Heart right ventricle (tissue), 16 donors: Measurements from ENCODE around the gene SUSD4. TPM values are rescaled to one million over a fixed set of nuclear protein-coding genes. Genes with fewer than 3 reads are reported as not detected.

Experiments
- ATAC-seq, 8 donors: fragments of 200-7000 bp; cut with Tn5 transposase; one replicate each; pipeline ENCODE4 v1.9.1; 2020; ENCODE audit warnings: mild to moderate bottlenecking in 8 of 8, moderate library complexity in 8 of 8, moderate number of reproducible peaks in 1 of 8
- DNase-seq, 2 donors: peaks; one replicate each; pipeline ENCODE4 v3.0.0-alpha.2; 2020
- H3K27ac ChIP-seq, 10 donors: fragments of 200-600 bp; sonication (generic) in 2 of 10; one replicate each; pipeline versions ENCODE4 v1.5.0 to v1.8.0; 2020 to 2022; ENCODE audit warnings: mild to moderate bottlenecking in 3 of 10
- H3K27me3 ChIP-seq, 7 donors: fragments of 200-600 bp; one replicate each; pipeline ENCODE4 v1.8.0; 2021 to 2022; ENCODE audit warnings: mild to moderate bottlenecking in 2 of 7
- H3K36me3 ChIP-seq, 9 donors: fragments of 200-600 bp; sonication (generic) in 1 of 9; one replicate each; pipeline versions ENCODE4 v1.5.0 to v1.8.0; 2020 to 2022; ENCODE audit warnings: mild to moderate bottlenecking in 2 of 9
- H3K4me1 ChIP-seq, 9 donors: fragments of 200-600 bp; sonication (generic) in 1 of 9; one replicate each; pipeline versions ENCODE4 v1.5.0 to v1.8.0; 2020 to 2022; ENCODE audit warnings: mild to moderate bottlenecking in 4 of 9
- H3K4me3 ChIP-seq, 10 donors: fragments of 200-600 bp; sonication (generic) in 2 of 10; one replicate each; pipeline versions ENCODE4 v1.5.0 to v1.8.0; 2020 to 2022; ENCODE audit warnings: mild to moderate bottlenecking in 7 of 10, moderate library complexity in 2 of 10
- H3K9me3 ChIP-seq, 11 donors: fragments of 200-600 bp in 10 of 11; sonication (generic) in 2 of 11; one replicate each; pipeline versions ENCODE4 v1.5.0 to v1.8.0; 2013 to 2022; ENCODE audit warnings: mild to moderate bottlenecking in 2 of 11, control low read depth in 1 of 11, moderate library complexity in 1 of 11
- CTCF ChIP-seq, 9 donors: fragments of 200-600 bp; sonication (generic) in 2 of 9; IDR thresholded peaks; one replicate each; pipeline versions ENCODE4 v1.5.0 to v1.8.0; 2021 to 2022; ENCODE audit warnings: antibody characterized with exemption in 9 of 9, mild to moderate bottlenecking in 5 of 9, moderate library complexity in 1 of 9
- WGBS, 2 donors: extraction: QIAGEN DNeasy Blood & Tissue Kit; methylation state at CpG; one replicate each; pipeline ENCODE4 v1.1.7; 2013; ENCODE audit warnings: inconsistent platforms in 1 of 2; 5-methylcytosine and 5-hydroxymethylcytosine counted together
- intact Hi-C, 10 donors: fragments of 100-400 bp; cut with DNase I; formaldehyde crosslinking; loops; one replicate each; pipeline versions ENCODE4 v1.11.1 to v1.14.2; 2022
- polyA plus RNA-seq, 2 donors: library from polyadenylated mRNA; stranded (reverse); fragments of 200-250 nt; gene quantifications; one replicate each; pipeline ENCODE4 v1.2.3, GENCODE V29; 2013
- total RNA-seq, 10 donors: library from RNA; stranded (reverse); fragmentation: NEBNext Ultra II Directional in 3 of 10; extraction: Animal tissue kit (Norgen Biotek cat#: 25700) in 3 of 10; gene quantifications; one replicate each; pipeline versions ENCODE4 v1.2.1 to v1.2.4, GENCODE V29; 2021 to 2023
- donor health status: Arrhythmogenic right ventricular cardiomyopathy.
- donor health status: ischemic (EF 13 %, LVEDD 7.1; RV severe dilation, severe dysfunction).
- donor health status: healthy with polysubstance abuse.
- donor health status: DM: no; HTN: yes; CAD: no.
- donor health status: DM: no; HTN: no; CAD: no.
- donor health status: ischemic (EF 25% LVEDD 6.9; RV normal size, moderate dysfunction).
- donor health status: ischemic (EF 25% LVEDD 5.7; RV mildly dilated, moderate dysfunction).
- donor health status: healthy.
- donor health status: DM: yes; HTN: yes; CAD: no.
- donor health status: Ischemic cardiomyopathy.
- donor health status: ischemic (EF 35%, LVEDD 5.7; RV mildly dilated, moderate dysfunction).
- donor health status: nonischemic (EF 11% LVEDD 7.7; RV severe dilation, severe dysfunction).
- donor health status: DM: yes; HTN: yes; CAD: no.
- donor health status: PGD.
- donor health status: ischemic (EF 29% LVEDD 5.4; RV normal size, mild dysfunction).
- donor health status: nonischemic (EF 23%, LVEDD 6.1; RV moderate dilation, normal function).

SUSD4 gene
- total and polyA plus RNA-seq, 12 donors: 0.99 to 36.5 (median 6.2) TPM

- no peaks in the 10 kb centered on the region for H3K36me3 ChIP-seq
- 89 to 90% methylated on average over 12 of the region's 12 CpGs for WGBS, 2 donors
- ATAC-seq (no peak), DNase-seq (no peak)
- H3K4me3 ChIP-seq: no peak overlapping the region
- peaks cover 0 to 1% (median 0%) of the 10 kb centered on the region in 9 donors for H3K4me1 ChIP-seq
- H3K27ac ChIP-seq: no peak overlapping the region
- no peaks in the 10 kb centered on the region for H3K27me3 ChIP-seq
- intact Hi-C loops: no loop called here
- TF ChIP-seq CTCF (IDR thresholded peaks at IDR 0.05): no peak
- no peaks in the 10 kb centered on the region for H3K9me3 ChIP-seq
These were observed 136.3 kb downstream of the SUSD4 start for GRCh38 chr1:223227486-223228196.

- ATAC-seq (no peak), DNase-seq (no peak)
- intact Hi-C loops: no loop called here
- Histone ChIP-seq H3K36me3 (no peaks in the 10 kb centered on the region), H3K27me3 (no peaks in the 10 kb centered on the region), H3K27ac (no peak overlapping the region), H3K4me3 (no peak overlapping the region), H3K9me3 (no peaks in the 10 kb centered on the region), H3K4me1 (no peaks in the 10 kb centered on the region)
- WGBS, 2 donors: 95 to 99% methylated on average over 3 of the region's 3 CpGs
- TF ChIP-seq CTCF (IDR thresholded peaks at IDR 0.05): no peak
These were observed 136.9 kb downstream of the SUSD4 start for GRCh38 chr1:223227031-223227430.

- intact Hi-C loops: no loop called here
- H3K27me3 ChIP-seq: no peaks in the 10 kb centered on the region
- no peaks in the 10 kb centered on the region for H3K9me3 ChIP-seq
- ATAC-seq: no peak
- DNase-seq: no peak
- no peak overlapping the region for H3K4me3 ChIP-seq
- no peaks in the 10 kb centered on the region for H3K36me3 ChIP-seq
- TF ChIP-seq CTCF (IDR thresholded peaks at IDR 0.05): no peak
- no peaks in the 10 kb centered on the region for H3K4me1 ChIP-seq
- H3K27ac ChIP-seq: no peak overlapping the region
- WGBS, 2 donors: 95 to 96% methylated on average over 3 of the region's 3 CpGs
These were observed 137.7 kb downstream of the SUSD4 start for GRCh38 chr1:223226271-223226670.

- no peak overlapping the region for H3K27ac ChIP-seq
- no peak overlapping the region for H3K4me3 ChIP-seq
- no peaks in the 10 kb centered on the region for H3K4me1 ChIP-seq
- intact Hi-C loops: no loop called here
- no peak for ATAC-seq
- no peaks in the 10 kb centered on the region for H3K36me3 ChIP-seq
- no peaks in the 10 kb centered on the region for H3K9me3 ChIP-seq
- WGBS, 2 donors: 85 to 90% methylated on average over 6 of the region's 6 CpGs
- no peaks in the 10 kb centered on the region for H3K27me3 ChIP-seq
- no peak for DNase-seq
- no peak for TF ChIP-seq CTCF (IDR thresholded peaks at IDR 0.05)
These were observed 138.5 kb downstream of the SUSD4 start for GRCh38 chr1:223225481-223225880.
